Measurements from ENCODE around the gene ZDHHC12.
"Not testable (repeated sequence)": the region's sequence is repeated elsewhere in the genome, so short reads cannot be mapped to it uniquely, and the experiment has no call there.

Gene ZDHHC12

DNA sequence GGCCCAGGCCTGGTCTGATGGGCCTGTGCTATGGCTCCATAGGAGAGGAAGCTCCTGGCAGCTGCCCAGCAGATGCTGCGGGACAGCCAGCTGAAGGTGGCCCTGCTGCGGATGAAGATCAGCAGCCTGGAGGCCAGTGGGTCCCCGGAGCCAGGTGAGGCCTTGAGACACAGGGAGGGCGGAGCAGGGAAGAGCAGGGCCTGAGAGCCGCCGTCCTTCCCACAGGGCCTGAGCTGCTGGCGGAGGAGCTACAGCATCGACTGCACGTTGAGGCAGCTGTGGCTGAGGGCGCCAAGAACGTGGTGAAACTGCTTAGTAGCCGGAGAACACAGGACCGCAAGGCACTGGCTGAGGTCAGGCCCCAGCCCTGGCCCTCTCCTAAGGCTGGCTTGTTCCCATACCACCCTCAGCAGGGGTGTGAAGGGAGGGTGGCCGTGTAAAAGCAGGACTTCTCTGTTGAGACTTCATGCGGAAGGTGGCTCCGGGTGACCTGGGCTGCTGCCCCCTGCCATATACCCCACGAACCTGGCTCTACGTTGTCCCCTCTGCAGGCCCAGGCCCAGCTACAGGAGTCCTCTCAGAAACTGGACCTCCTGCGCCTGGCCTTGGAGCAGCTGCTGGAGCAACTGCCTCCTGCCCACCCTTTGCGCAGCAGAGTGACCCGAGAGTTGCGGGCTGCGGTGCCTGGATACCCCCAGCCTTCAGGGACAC is 17.1 kb downstream of the ZDHHC12 start:
- DNase-seq = no peak

DNA sequence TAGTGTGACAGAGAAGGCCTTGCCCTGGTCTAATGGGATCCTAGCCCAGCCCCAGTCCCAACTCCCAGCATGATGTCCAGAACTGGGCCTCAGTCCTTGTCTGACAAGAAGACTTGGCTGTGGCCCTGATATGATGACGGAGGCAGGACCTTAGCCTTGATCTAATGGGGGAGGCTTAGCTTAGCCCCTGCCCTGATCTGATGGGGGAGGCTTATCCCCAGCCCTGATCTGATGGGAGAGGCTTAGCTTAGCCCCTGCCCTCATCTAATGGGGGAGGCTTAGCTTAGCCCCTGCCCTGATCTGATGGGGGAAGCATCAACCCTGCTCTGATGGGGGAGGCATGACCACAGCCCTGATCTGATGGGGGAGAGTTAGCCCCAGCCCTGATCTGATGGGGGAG is 17.9 kb downstream of the ZDHHC12 start:
- no peak for DNase-seq

DNA sequence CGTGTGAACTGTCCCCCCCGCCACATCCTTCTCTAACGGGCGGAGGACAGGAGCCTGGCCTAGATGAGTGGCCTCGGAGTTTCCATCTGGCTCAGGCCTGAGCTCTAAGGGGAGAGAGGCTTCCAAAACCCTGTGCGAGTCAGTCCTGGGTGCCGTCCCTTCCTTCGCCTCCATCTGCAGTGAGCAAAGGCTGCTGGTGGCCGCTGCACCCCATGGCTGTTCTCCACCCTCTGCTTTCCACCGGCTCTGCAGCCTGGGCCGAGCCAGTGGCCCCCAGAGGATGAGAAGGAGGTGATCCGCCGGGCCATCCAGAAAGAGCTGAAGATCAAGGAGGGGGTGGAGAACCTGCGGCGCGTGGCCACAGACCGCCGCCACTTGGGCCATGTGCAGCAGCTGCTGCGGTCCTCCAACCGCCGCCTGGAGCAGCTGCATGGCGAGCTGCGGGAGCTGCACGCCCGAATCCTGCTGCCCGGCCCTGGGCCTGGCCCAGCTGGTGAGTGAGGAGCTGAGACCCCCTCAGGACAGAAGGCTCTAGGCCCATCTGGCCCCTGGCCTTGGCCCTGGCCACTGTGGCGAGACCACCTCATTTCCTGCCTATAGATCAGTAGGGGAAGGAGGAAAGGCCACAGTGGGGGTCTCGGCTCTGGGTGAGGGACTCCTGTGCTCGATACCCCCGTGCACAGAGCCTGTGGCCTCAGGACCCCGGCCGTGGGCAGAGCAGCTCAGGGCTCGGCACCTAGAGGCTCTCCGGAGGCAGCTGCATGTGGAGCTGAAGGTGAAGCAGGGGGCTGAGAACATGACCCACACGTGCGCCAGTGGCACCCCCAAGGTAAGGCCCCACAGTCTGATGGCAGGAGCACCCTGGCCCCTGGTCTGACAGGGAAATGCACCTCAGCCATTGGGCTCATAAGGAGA is 18.6 kb downstream of the ZDHHC12 start:
- no peak for DNase-seq

DNA sequence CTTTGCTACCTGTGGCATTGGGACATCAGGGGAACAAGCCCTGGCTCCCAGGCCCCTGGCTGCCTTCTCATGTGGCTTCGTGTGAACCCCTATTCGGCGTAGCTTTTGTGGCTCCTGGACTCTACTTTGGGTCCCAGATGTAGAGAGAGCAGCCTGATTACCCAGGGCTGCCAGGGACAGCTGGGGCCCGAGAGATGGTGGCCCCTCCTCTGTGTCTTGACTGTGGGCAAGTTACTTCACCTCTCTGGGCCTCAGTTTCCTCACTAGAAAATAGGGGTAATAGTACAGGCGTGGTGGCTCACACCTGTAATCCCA is 19.6 kb downstream of the ZDHHC12 start:
- no peak for DNase-seq

DNA sequence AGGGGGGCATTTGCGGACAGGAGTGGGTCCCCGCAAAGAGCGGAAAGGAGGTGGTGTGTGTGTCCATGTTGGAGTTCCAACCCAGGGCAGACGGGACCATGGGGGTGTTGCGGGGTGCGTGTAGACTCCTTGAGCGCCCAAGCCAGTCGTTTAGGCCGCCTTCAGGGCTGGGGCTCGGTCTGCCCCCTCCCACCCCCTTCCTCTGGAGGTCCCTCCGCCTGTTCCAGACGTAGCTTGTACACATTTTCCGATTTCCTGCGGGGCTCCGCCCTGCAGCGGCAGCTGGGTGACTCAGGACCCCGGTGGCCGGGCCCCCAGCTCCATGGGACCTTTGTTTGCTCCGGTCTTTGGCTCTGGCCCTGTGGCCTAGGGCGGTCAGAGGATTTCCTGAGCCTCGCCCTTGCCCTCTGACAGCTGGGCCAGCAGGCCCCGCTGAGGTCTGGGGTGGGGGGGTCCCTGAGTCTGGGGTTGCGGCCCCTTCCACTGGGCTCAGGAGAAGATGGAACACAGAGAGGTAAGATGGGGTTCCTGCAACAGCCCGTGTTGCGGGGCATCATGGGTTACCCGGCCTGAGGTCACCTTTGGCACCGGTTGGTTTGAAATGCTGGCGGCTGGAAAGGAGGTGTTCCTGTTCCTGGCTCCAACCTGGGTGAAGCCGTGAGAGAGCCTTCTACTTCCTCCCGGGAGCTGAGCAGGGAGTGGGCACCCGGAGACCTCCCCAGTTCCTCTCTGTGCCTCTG is 20.1 kb downstream of the ZDHHC12 start:
- no peak for DNase-seq

DNA sequence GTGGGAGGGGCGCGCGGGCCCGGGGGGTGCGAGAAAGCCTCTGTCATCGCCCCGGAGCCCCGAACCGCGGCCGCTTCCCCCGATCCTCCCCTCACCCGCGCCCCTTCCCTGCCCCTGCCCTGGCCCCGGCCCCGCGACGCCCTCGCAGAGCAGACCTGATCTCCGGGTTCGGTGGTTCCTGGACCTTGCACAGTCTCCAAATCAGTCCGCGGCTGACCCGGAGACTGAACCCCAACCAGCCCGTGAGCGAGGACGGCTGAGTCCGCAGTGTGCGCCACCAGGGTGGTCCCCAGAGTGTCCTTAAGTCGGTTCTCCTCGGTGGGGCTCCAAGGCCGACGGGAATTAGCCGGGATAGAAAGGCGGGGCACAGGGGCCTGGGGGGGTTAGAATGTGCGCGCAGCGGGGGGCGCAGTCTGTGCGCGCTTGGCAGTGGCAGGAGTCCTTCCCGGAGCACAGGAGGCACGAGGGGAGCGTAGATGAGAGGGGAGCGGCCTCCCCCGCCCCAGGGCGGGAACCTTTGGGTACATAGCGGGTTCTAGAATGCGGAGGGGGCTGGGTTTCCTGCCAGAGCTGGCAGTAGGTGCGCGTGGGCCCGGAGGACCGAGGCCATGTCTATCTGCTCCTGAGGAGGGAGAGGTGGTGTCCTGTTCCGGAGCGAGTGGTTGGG is 20.8 kb downstream of the ZDHHC12 start:
- DNase-seq = peak; percentile 15

DNA sequence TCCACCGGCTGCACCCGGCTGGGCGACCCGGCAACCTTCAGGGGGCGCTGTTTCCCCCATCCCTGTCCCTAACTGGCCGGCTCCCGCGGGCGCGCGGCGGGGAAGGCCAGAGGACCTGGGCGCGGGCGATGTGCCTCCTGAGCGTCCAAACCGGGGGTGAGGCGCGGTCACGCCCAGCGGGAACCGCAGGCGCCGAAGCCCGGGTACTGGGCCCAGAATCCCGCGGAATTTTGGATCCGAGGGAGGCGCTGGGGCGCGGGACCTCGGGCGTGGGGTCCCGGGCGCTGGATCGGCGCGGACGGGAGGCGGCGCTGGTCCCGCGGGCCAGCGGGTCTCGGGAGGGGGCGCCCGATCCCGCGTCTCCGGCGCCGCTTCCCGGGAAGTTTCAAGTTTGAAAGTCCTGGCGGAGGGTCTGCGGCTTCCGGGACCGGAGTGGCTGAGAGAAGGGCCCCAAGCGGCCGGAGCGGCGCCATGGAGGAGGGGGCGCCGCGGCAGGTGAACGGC is 21.4 kb downstream of the ZDHHC12 start, which contains the start of gene PKN3:
TSS of gene PKN3 (plus strand) at position 59 of the 504 bp plus-strand sequence. CDS start at position 472, 413 bp downstream.
- peak; percentile 73 for DNase-seq

DNA sequence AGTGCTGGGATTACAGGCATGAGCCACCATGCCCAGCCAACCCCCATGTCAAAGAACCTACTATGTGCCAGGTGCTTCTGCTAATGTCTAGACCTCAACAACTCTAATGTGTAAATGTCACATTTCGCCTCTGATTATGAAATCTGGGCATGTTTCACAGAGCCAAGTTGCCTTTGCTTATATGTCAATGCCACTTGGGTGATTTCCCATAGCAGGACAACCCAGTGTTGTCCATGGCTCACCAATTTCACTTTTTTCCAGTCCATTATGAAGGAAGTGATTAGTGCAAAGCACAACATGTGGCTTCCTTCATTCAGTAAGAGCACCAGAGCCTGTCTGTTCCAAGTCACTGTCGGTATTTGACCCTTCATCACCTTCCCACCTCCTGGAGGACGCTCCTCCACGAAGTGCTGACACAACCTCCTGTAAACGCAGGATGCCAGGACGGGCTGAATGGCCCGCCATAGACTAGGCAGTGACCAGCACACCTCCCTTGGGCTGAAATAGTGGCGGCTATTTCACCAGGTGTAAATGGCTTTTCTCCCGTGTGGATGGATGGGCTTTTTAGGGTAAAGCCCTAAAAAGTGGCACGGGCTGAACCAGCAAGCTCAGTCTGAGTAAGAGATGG is 22.6 kb downstream of the ZDHHC12 start:
- no peak for DNase-seq

DNA sequence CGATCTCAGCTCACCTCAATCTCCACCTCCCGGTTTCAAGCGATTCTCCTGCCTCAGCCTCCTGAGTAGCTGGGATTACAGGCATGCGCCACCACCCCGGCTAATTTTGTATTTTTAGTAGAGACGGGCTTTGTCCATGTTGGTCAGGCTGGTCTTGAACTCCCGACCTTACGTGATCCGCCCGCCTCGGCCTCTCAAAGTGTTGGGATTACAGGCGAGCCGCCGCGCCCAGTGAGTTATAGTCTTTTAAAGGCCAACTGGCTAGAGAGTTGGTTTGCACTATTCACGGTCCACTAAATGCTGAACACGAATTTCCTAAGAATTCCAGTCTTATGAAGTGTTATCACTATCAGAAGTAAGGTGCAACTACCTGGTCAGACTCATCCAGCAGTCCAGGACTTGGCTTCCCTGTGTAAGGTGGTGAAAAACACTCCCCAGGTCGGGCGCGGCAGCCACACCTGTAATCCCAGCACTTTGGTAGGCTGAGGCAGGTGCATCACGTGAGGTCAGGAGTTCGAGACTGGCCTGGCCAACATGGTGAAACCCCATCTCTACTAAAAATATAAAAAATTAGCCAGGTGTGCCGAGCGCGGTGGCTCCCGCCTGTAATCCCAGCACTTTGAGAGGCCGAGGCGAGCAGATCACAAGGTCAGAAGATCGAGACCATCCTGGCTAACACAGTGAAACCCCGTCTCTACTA is 24.7 kb downstream of the ZDHHC12 start:
- not testable (repeated sequence) for DNase-seq

DNA sequence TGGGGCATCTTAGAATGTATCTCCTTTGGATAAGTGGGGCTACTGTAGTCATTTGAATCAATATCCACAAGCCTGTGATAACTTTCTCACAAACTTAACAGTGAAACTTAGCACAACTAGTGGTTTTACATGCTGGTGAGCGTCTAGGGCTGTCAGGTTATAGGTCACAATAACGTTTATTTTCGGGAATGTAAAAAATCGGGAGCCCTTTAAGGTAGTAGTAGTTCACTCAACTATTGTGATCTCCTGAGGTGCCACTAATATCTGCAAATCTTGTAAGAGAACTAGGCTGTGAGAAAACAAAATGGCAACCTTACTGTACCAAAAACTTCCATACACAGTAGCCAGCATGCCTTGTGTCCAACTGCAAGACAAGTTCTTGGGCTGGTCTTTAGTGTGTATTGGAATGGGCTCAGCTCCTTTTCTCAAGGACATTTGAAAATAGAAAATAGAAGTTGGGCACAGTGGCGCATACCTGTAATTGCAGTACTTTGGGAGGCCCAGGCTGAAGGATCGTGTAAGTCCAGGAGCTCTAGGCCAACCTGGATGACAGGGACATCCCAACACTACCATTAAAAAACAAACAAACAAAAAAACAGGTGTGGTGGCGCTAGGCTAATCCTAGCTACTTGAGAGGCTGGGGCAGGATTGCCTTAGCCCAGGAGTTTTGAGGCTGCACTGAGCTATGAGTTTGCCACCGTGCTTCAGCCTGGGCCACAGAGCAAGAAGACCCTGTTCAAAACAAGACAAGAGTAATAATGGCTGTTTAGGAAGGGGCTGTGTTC is 26.8 kb downstream of the ZDHHC12 start:
- DNase-seq = no peak

DNA sequence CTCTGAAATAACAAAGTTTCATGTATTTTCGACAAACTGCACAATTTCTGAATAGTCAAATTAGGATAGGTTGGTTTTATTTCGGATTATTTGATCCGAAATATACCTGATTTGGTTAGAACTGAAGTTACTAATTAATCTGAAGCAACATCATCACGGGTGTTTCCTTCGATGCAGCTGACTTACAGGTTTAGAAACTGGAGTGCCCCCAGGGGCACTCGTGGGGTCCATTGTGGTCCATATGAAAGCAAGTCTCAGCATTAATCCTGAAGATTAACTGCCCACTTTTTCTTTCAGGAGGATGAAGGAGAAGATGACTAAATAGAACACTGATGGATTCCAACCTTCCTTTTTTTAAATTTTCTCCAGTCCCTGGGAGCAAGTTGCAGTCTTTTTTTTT is 29.6 kb downstream of the ZDHHC12 start:
- no peak for DNase-seq

DNA sequence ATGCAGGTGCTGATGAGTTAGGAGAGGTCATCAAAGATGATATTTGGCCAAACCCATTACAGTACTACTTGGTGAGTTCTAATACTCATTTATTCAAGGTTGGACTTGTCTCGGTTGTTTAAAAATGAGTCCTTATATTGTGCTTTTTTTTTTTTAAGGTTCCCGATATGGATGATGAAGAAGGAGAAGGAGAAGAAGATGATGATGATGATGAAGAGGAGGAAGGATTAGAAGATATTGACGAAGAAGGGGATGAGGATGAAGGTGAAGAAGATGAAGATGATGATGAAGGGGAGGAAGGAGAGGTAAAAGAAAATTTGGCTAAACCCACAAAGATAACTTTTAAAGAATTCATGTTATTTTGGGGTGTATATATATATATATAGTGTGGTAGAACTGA is 30.2 kb downstream of the ZDHHC12 start:
- DNase-seq = not testable (repeated sequence)

DNA sequence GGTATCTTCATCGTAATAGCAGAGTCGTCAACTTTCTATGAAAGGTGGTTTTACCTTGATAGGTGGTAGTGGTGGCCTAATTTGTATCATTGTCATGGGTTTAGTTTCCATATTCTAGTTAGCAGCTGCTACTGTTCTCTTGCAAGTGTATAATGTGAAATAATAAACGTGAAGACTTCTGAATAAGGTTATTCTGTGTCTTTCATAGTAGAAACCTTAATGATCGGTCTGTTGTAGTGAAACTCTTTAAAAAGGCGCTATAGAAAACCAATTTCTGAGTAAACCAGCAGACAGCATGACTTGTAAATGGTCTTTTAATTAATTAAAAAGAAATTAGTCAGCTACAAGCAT is 33.3 kb downstream of the ZDHHC12 start:
- no peak for DNase-seq

DNA sequence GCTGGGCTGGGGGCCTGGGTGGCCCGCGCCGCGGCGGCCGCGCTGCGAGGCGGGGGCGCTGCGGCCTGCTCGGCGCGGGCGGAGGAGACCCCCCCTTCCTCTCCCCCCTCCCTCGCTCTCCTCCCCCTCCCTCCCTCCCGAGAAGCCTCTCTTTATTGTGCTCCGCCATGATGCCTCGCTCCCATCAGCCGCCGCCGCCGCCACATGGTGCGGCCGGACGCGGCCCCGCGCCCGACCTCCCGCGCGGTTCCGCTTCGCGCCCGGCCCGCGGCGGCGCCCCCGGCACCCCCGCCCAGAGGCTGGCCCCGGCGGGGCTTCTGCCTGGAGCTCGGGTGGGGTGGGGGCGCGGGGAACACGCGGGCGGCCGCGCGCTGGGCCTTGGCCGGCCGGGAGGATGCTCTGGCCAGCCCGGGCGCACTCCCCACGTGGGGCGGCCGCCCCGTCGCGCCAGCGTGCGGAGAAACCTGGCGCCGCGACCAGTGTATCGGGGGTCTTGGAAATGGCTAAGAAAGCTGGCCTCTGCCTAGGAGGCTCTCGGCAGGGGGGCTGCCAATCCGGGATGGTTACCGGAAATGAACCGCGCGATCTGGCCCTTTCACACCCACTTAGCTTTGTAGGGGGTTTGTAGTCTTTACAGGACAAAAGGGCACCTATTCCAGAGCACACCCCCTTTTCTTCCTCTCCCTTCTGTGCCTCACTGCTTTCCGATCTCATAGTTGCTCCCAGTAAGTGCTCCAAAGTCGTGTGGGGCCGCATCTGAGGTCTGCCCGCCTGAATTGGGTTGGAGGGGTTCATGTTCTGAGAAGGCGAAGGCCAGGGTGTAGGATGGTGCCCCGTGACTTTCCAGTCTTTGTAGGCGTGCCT is 33.9 kb downstream of the ZDHHC12 start:
- no peak for DNase-seq

DNA sequence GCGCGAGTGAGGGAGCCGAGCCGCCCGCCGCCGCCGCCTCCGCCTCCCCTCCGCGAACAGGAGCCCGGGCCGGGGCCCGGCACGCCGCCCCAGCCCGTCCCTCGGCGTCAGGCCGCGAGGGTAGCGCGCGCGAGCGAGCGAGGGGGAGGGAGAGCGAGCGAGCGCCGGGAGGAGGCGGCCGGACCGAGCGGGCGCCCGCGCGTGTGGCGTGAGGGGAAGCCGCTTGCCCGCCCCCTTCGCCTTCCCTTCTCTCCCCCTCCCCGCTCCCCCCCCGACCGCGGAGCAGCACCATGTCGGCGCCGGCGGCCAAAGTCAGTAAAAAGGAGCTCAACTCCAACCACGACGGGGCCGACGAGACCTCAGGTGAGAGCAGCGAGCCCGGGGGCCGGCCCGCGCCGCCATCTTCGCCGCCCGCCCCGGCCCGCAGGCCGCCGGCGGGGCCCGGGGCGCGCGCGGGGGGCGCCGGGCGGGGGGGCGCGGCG is 34.6 kb downstream of the ZDHHC12 start:
- DNase-seq = no peak

DNA sequence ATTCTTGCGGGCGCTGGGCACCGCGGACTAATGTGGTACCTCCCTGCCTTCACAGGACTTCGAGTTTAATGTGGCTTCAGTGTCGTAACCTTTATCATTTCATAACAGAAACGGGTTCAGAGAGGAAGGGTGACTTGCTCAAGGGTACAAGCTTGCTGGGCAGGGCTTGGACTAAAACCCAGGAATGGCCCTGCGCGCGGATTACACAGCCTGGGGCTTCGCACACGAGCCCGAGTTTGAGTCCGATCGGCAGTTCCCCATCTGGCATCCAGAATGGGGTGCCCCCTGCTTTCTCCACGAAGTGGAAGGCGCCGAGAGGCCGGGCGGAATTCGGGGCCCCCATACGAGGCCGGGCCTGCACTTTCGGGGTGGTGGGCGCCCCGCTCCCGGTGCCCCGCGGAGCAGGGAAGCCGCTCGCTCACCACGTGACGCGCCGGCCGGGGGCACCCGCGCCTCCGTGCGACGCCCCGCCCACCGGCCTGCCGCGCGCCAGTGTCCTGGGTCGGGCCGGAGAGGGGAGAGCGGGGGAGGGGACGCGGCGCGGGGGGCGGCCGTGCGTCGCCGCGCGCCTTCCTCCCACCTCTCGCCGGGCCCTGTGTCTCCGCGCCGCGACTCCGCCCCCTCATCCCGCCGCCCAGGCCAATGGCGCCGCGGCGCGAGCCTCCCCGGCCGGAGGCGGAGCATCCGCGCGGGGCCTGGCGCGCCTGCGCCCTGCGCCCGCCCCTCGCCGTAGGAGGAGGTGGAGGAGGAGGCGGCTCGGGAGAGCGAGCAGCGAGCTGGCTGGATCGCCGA is 35.2 kb downstream of the ZDHHC12 start, which contains the start of gene SET:
TSS of gene SET (plus strand) at position 722 of the 792 bp plus-strand sequence. CDS start 361 bp downstream, outside the sequence.
- peak; percentile 78 for DNase-seq

DNA sequence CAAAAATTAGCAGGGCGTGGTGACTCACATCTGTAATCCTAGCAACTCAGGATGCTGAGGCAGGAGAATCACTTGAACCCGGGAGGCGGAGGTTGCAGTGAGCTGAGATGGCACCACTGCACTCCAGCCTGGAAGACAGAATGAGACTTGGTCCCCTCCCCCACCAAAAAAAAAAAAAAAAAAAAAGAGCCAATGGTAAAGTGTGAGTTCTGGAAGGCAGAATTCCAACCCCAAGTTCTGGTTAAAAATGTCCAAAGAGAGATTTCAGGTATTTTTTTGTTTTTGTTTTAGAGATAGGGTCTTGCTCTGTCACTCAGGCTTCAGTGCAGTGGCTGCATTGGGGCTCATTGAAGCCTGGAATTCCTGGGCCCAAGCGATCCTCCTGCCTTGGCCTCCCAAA is 36.5 kb downstream of the ZDHHC12 start:
- no peak for DNase-seq

DNA sequence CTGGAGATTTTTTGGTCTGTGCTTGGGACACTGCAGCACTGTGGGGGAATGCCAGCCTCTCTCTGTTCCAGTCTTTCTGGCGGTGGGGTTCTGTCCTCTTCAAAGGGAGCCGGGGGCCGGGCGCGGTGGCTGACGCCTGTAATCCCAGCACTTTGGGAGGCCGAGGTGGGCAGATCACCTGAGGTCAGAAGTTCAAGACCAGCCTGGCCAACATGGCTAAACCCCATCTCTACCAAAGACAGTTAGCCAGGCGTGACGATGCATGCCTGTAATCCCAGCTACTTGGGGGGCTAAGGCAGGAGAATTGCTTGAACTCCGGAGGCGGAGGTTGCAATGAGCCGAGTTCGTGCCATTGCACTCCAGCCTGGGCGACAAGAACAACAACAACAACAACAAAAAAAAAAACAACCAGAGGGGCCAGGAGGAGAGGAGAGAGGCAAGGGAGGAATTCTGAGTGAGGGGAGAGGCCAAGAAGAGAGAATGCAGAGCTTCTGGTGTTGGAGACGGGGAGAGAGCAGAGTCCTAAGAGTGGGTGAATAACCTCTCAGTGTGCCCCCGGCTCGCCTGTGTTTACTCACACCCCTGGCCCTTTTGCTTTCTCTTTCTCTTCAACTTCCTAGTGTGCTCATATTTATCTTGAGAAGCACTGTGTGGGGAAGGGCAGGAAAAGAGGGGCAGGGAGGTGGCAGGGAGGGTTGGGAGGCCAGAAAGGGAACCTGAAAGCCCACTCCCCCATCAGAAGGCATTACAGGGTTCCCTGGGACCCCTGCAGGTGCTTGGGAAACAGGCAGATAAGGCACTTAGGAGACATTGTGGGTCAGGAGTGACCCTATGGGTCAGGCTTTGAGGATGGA is 38.1 kb downstream of the ZDHHC12 start:
- DNase-seq = no peak

Data from NCI-H1694 treated with DMSO at 0.1 percent for 48 hours (cell line).